WTC11 (cell line): ENCODE measurements around the gene SH3D19. TPM values are rescaled to one million over a fixed set of nuclear protein-coding genes. Genes with fewer than 3 reads are reported as not detected.

Source experiments
- ATAC-seq: fragments of 200-7000 bp; cut with Tn5 transposase; 2 replicates; pipeline ENCODE4 v1.10.0; 2021; ENCODE audit warnings: mild to moderate bottlenecking, moderate library complexity
- CTCF ChIA-PET: fragments of 300-600 bp; sonication (Branson Sonifier 250); formaldehyde crosslinking; loops from one replicate; lab custom pipeline; 2021; ENCODE audit warnings: antibody characterized with exemption; lab: Charles Lee
- POLR2A ChIA-PET: fragments of 350-600 bp; sonication (Branson Sonifier 250); formaldehyde crosslinking; loops from one replicate; lab custom pipeline; 2021; ENCODE audit warnings: antibody characterized with exemption; lab: Charles Lee
- DNase-seq: peaks from one replicate; pipeline ENCODE4 v3.0.0; 2021; ENCODE audit warnings: low spot score
- H3K27ac Mint-ChIP-seq: 2 replicates; pipeline ENCODE4 v1.8.0; 2021; ENCODE audit warnings: mixed read lengths
- H3K27me3 Mint-ChIP-seq: 2 replicates; pipeline ENCODE4 v1.8.0; 2021; ENCODE audit warnings: low read depth, mild to moderate bottlenecking, moderate library complexity, mixed read lengths
- H3K36me3 Mint-ChIP-seq: 2 replicates; pipeline ENCODE4 v1.8.0; 2021; ENCODE audit warnings: mixed read lengths
- H3K4me1 Mint-ChIP-seq: 2 replicates; pipeline ENCODE4 v1.8.0; 2022; ENCODE audit warnings: mixed read lengths
- H3K4me3 Mint-ChIP-seq: 2 replicates; pipeline ENCODE4 v1.8.0; 2021; ENCODE audit warnings: mild to moderate bottlenecking, moderate library complexity, mixed read lengths
- H3K9me3 Mint-ChIP-seq: 2 replicates; pipeline ENCODE4 v1.8.0; 2021; ENCODE audit warnings: mixed read lengths
- CTCF ChIP-seq: fragments of 200-600 bp; IDR thresholded peaks from 2 replicates; pipeline ENCODE4 v1.8.0; 2022; ENCODE audit warnings: antibody characterized with exemption
- EMX1 ChIP-seq: fragments of 250-450 bp; sonication (Bioruptor Pico); IDR thresholded peaks from 2 replicates; pipeline ENCODE4 v1.8.0; 2021; ENCODE audit warnings: mild to moderate bottlenecking
- FOXP1 ChIP-seq: sonication (generic); formaldehyde crosslinking; IDR thresholded peaks from 2 replicates; pipeline ENCODE4 v1.8.0; 2022; ENCODE audit warnings: missing genetic modification reagents, mild to moderate bottlenecking, moderate library complexity, borderline replicate concordance
- NFATC4 ChIP-seq: fragments of 250-450 bp; sonication (Bioruptor Pico); IDR thresholded peaks from 2 replicates; pipeline ENCODE4 v1.9.0; 2021; ENCODE audit warnings: mild to moderate bottlenecking
- PRDM15 ChIP-seq: sonication (generic); formaldehyde crosslinking; IDR thresholded peaks from 2 replicates; pipeline ENCODE4 v1.8.0; 2022; ENCODE audit warnings: missing genetic modification reagents
- PRRX2 ChIP-seq: fragments of 250-450 bp; sonication (Bioruptor Pico); IDR thresholded peaks from 2 replicates; pipeline ENCODE4 v1.8.0; 2021; ENCODE audit warnings: mild to moderate bottlenecking
- RELA ChIP-seq: sonication (generic); formaldehyde crosslinking; IDR thresholded peaks from 2 replicates; pipeline ENCODE4 v1.8.1; 2022; ENCODE audit warnings: missing genetic modification reagents, mild to moderate bottlenecking, borderline replicate concordance
- SMAD3 ChIP-seq: sonication (generic); formaldehyde crosslinking; IDR thresholded peaks from 2 replicates; pipeline ENCODE4 v1.8.0; 2022; ENCODE audit warnings: missing genetic modification reagents, mild to moderate bottlenecking, borderline replicate concordance
- SP1 ChIP-seq: sonication (generic); formaldehyde crosslinking; conservative IDR thresholded peaks from 2 replicates; pipeline ENCODE4 v1.8.1; 2022; ENCODE audit warnings: missing genetic modification reagents
- ZNF121 ChIP-seq: sonication (generic); formaldehyde crosslinking; IDR thresholded peaks from 2 replicates; pipeline ENCODE4 v1.8.0; 2023; ENCODE audit warnings: missing genetic modification reagents
- ZNF425 ChIP-seq: fragments of 250-450 bp; sonication (Bioruptor Pico); conservative IDR thresholded peaks from 2 replicates; pipeline ENCODE4 v1.9.0; 2021; ENCODE audit warnings: mild to moderate bottlenecking
- ZNF532 ChIP-seq: fragments of 250-450 bp; sonication (Bioruptor Pico); IDR thresholded peaks from 2 replicates; pipeline ENCODE4 v1.9.0; 2021; ENCODE audit warnings: mild to moderate bottlenecking, borderline replicate concordance
- ZNF671 ChIP-seq: fragments of 250-450 bp; sonication (Bioruptor Pico); IDR thresholded peaks from 2 replicates; pipeline ENCODE4 v1.8.0; 2021; ENCODE audit warnings: mild to moderate bottlenecking
- total RNA-seq: library from RNA; stranded (reverse); gene quantifications from 3 replicates; pipeline ENCODE4 v1.2.3, GENCODE V29; 2021

Gene SH3D19
- total RNA-seq, 1 experiment from 2014 or later = 41.6 TPM

- TF ChIP-seq ZNF425 (CRISPR knock-in tag) (no peak), ZNF121 (CRISPR knock-in tag) (no peak), SMAD3 (no peak), ZNF671 (CRISPR knock-in tag) (peak; percentile 84), RELA (CRISPR knock-in tag) (no peak), PRDM15 (CRISPR knock-in tag) (no peak), SP1 (CRISPR knock-in tag) (0 out of 2 replicates have a peak, but pooled peaks have one; percentile 32), ZNF532 (CRISPR knock-in tag) (peak; percentile 83; the same call in 1 of the 2 replicates), PRRX2 (peak; percentile 20), NFATC4 (CRISPR knock-in tag) (0 out of 2 replicates have a peak, but pooled peaks have one; percentile 0), EMX1 (CRISPR knock-in tag) (peak; percentile 90; the same call in 1 of the 2 replicates), FOXP1 (CRISPR knock-in tag) (no peak; the same call in 1 of the 2 replicates)
These were observed 219.9 kb downstream of the SH3D19 start (continued) for GRCh38 chr4:151105454-151106032.

GRCh38 chr4:151104621-151105020 lies 220.8 kb downstream of the SH3D19 start:
- POLR2A ChIA-PET = interaction anchor here (0.6 kb wide), 1 partner anchor 39 kb away, joined by 3 read pairs; no protein-coding TSS in a partner anchor
- CTCF ChIA-PET = no interaction called here
- H3K36me3 Mint-ChIP-seq = peaks cover 83% of the 10 kb centered on the region

More at GRCh38 chr4:151104621-151105020, 220.8 kb downstream of the SH3D19 start:
- no peak for TF ChIP-seq ZNF671 (CRISPR knock-in tag)
- no peak for TF ChIP-seq CTCF
- DNase-seq = no peak
- H3K4me3 Mint-ChIP-seq = no peak overlapping the region
- no peaks in the 10 kb centered on the region for H3K9me3 Mint-ChIP-seq
- H3K4me1 Mint-ChIP-seq = peaks cover 24% of the 10 kb centered on the region
- no peak for ATAC-seq
- no peaks in the 10 kb centered on the region for H3K27me3 Mint-ChIP-seq
- H3K27ac Mint-ChIP-seq = peak overlapping the region; percentile 27; the same call in 1 of the 2 replicates
